ENCODE measurements around the gene EXPH5. TPM values are rescaled to one million over a fixed set of nuclear protein-coding genes. Genes with fewer than 3 reads are reported as not detected.

Gene EXPH5
- total and polyA plus RNA-seq, 4 donors, result 0.84 to 8.2 (median 2.2) TPM

- Histone ChIP-seq H3K9me3 (ENCODE audit: control insufficient read depth, insufficient read depth, low read length) (no peaks in the 10 kb centered on the region), H3K4me1 (ENCODE audit: control insufficient read depth, insufficient read depth, low read length) (no peaks in the 10 kb centered on the region), H3K4me3 (ENCODE audit: low read depth, low read length) (no peak overlapping the region), H3K27ac (ENCODE audit: low read depth, low read length) (no peak overlapping the region), H3K36me3 (ENCODE audit: control insufficient read depth, insufficient read depth, low read length) (no peaks in the 10 kb centered on the region), H3K27me3 (ENCODE audit: control insufficient read depth, insufficient read depth, low read length) (no peaks in the 10 kb centered on the region)
- DNase-seq (ENCODE audit: low read depth in 4 of 6, low spot score in 6 of 6), result no peak
- WGBS (ENCODE audit: insufficient coverage), result 100% methylated on average over 1 of the region's 2 CpGs
These were observed 59.2 kb downstream of the EXPH5 start for GRCh38 chr11:108534274-108534882.

DNA sequence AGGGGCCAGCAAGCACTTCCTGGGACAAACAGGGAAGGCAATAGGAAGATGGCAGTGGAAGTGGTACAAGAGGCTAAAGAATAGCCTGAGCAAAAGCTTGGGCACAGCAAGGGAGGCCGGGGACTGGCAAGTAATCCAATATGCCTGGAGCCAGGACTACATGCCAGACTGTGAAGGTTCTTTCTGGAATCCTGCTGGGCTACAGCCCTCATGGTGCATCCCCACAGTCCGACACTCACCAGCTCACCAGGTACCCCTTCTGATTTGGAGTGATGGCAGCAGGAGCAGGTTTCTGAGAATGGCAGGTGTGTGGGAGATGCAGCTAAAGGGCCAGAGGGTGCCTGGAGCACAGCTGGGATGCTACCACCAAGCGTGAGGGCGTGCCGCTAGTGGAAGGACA lies 63.1 kb downstream of the EXPH5 start:
- H3K4me1 ChIP-seq (ENCODE audit: control insufficient read depth, insufficient read depth, low read length), result no peaks in the 10 kb centered on the region
- H3K4me3 ChIP-seq (ENCODE audit: low read depth, low read length), result no peak overlapping the region
- no peaks in the 10 kb centered on the region for H3K36me3 ChIP-seq (ENCODE audit: control insufficient read depth, insufficient read depth, low read length)
- H3K9me3 ChIP-seq (ENCODE audit: control insufficient read depth, insufficient read depth, low read length), result no peaks in the 10 kb centered on the region
- no peaks in the 10 kb centered on the region for H3K27me3 ChIP-seq (ENCODE audit: control insufficient read depth, insufficient read depth, low read length)
- no peak for DNase-seq (ENCODE audit: low read depth in 4 of 6, low spot score in 6 of 6)
- WGBS (ENCODE audit: insufficient coverage), result 94% methylated on average over 5 of the region's 5 CpGs
- no peak overlapping the region for H3K27ac ChIP-seq (ENCODE audit: low read depth, low read length)

DNA sequence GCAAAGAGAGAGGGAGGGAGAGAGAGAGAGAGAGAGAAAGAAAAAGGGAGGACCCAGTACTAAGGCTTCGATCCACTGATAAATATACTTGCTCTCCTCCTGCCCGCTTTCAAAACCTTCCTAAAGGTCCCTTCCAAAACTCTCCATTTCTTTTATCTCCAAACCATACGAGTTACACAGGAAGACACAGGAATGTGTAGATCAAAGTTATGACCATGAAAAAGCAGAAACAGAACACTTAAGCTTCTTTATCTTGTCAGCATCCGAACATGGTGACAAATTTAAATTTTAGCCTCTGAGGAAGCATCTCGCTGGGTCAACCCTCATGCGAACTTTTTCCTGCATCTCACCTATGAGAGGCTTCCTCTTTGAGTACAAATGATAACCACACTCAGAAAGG lies 66.2 kb downstream of the EXPH5 start:
- no peaks in the 10 kb centered on the region for H3K4me1 ChIP-seq (ENCODE audit: control insufficient read depth, insufficient read depth, low read length)
- no peaks in the 10 kb centered on the region for H3K9me3 ChIP-seq (ENCODE audit: control insufficient read depth, insufficient read depth, low read length)
- H3K4me3 ChIP-seq (ENCODE audit: low read depth, low read length), result no peak overlapping the region
- H3K27ac ChIP-seq (ENCODE audit: low read depth, low read length), result no peak overlapping the region
- no peaks in the 10 kb centered on the region for H3K27me3 ChIP-seq (ENCODE audit: control insufficient read depth, insufficient read depth, low read length)
- no peak for DNase-seq (ENCODE audit: low read depth in 4 of 6, low spot score in 6 of 6)
- no peaks in the 10 kb centered on the region for H3K36me3 ChIP-seq (ENCODE audit: control insufficient read depth, insufficient read depth, low read length)
- 91% methylated on average over 4 of the region's 6 CpGs for WGBS (ENCODE audit: insufficient coverage)

DNA sequence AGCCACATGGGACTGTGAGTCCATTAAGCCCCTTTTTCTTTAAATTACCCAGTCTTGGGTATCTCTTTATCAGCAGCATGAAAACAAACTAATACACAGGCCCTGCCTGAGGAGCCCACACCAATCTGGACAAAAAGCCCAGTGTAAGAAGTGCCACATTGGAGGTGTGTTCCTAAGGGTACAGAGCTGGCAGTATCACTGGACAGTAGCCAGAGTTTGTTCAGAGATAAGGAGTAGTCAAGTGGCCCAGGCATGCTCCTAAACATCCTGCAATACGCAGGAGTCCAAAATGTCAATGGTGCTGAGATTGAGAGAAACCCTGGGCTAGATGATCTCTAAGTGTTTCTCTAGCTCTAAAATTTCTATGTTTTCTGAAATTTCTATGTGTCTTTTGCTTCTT lies 68.4 kb downstream of the EXPH5 start:
- Histone ChIP-seq H3K36me3 (ENCODE audit: control insufficient read depth, insufficient read depth, low read length) (no peaks in the 10 kb centered on the region), H3K4me3 (ENCODE audit: low read depth, low read length) (no peak overlapping the region), H3K4me1 (ENCODE audit: control insufficient read depth, insufficient read depth, low read length) (no peaks in the 10 kb centered on the region), H3K27me3 (ENCODE audit: control insufficient read depth, insufficient read depth, low read length) (no peaks in the 10 kb centered on the region), H3K27ac (ENCODE audit: low read depth, low read length) (no peak overlapping the region), H3K9me3 (ENCODE audit: control insufficient read depth, insufficient read depth, low read length) (no peaks in the 10 kb centered on the region)
- 100% methylated on average over 1 of the region's 1 CpG for WGBS (ENCODE audit: insufficient coverage)
- no peak for DNase-seq (ENCODE audit: low read depth in 4 of 6, low spot score in 6 of 6)

DNA sequence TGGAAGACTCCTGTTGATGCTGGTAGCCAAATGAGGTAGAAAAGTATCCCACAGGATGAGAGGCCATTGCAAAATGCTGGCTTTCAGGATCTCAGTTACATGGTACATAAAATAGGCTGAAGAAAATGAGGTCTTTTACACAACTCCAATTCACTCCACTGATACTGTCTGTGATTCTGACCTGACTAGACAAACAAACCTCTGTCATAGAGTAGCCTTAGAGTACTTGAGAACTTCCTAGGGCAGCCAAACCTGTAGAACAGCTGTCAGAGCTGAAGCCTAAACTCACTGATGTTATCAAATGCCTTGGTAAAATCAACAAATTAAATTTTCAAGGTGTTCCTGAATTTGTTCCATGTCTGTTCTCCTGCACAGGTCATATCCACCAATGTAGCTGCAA lies 69.1 kb downstream of the EXPH5 start:
- DNase-seq (ENCODE audit: low read depth in 4 of 6, low spot score in 6 of 6), result no peak
- Histone ChIP-seq H3K36me3 (ENCODE audit: control insufficient read depth, insufficient read depth, low read length) (no peaks in the 10 kb centered on the region), H3K27ac (ENCODE audit: low read depth, low read length) (no peak overlapping the region), H3K9me3 (ENCODE audit: control insufficient read depth, insufficient read depth, low read length) (no peaks in the 10 kb centered on the region), H3K27me3 (ENCODE audit: control insufficient read depth, insufficient read depth, low read length) (no peaks in the 10 kb centered on the region), H3K4me3 (ENCODE audit: low read depth, low read length) (no peak overlapping the region), H3K4me1 (ENCODE audit: control insufficient read depth, insufficient read depth, low read length) (no peaks in the 10 kb centered on the region)

GRCh38 chr11:108522318-108522717 lies 71.2 kb downstream of the EXPH5 start:
- Histone ChIP-seq H3K4me3 (ENCODE audit: low read depth, low read length) (no peak overlapping the region), H3K4me1 (ENCODE audit: control insufficient read depth, insufficient read depth, low read length) (no peaks in the 10 kb centered on the region), H3K27me3 (ENCODE audit: control insufficient read depth, insufficient read depth, low read length) (no peaks in the 10 kb centered on the region), H3K27ac (ENCODE audit: low read depth, low read length) (no peak overlapping the region), H3K36me3 (ENCODE audit: control insufficient read depth, insufficient read depth, low read length) (no peaks in the 10 kb centered on the region), H3K9me3 (ENCODE audit: control insufficient read depth, insufficient read depth, low read length) (no peaks in the 10 kb centered on the region)
- no CpG with 5 or more reads among the region's 1 CpG for WGBS (ENCODE audit: insufficient coverage)
- DNase-seq (ENCODE audit: low read depth in 4 of 6, low spot score in 6 of 6), result no peak

DNA sequence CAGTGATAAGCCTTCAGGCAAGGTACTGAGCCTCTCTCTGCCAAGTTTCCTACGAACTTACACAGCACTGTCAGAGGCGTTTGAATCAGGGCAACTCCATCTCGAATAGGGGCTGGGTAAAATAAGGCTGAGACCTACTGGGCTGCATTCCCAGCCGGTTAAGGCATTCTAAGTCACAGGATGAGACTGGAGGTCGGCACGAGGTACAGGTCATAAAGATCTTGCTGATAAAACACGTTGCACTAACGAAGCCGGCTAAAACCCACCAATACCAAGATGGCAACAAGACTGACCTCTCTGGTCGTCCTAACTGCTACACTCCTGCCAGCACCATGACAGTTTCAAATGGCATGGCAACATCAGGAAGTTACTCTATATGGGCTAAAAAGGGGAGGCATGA lies 75.0 kb downstream of the EXPH5 start:
- Histone ChIP-seq H3K36me3 (ENCODE audit: control insufficient read depth, insufficient read depth, low read length) (no peaks in the 10 kb centered on the region), H3K4me3 (ENCODE audit: low read depth, low read length) (no peak overlapping the region), H3K9me3 (ENCODE audit: control insufficient read depth, insufficient read depth, low read length) (no peaks in the 10 kb centered on the region), H3K4me1 (ENCODE audit: control insufficient read depth, insufficient read depth, low read length) (no peaks in the 10 kb centered on the region), H3K27ac (ENCODE audit: low read depth, low read length) (no peak overlapping the region), H3K27me3 (ENCODE audit: control insufficient read depth, insufficient read depth, low read length) (no peaks in the 10 kb centered on the region)
- no peak for DNase-seq (ENCODE audit: low read depth in 4 of 6, low spot score in 6 of 6)
- WGBS (ENCODE audit: insufficient coverage), result 90% methylated on average over 10 of the region's 10 CpGs

DNA sequence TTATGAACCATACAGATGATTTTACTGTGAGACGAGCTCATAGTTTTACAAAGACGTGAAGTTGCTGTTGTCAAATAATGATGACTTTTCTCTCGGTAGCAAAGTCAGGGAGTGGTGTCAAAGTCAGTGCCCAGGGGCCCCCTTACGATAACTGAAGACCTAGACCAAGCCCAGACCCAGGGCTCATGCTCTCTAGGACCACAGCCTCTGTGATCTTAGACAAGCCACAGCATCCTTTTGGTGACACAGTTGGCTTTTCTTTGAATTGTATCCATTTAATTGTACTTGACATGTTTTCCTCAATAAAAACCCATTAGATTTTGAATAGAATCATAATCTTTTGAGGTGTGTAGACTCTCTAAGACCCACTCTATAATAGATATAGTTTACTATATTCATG lies 77.4 kb downstream of the EXPH5 start:
- DNase-seq (ENCODE audit: low read depth in 4 of 6, low spot score in 6 of 6), result no peak
- Histone ChIP-seq H3K4me1 (ENCODE audit: control insufficient read depth, insufficient read depth, low read length) (no peaks in the 10 kb centered on the region), H3K4me3 (ENCODE audit: low read depth, low read length) (no peak overlapping the region), H3K27me3 (ENCODE audit: control insufficient read depth, insufficient read depth, low read length) (no peaks in the 10 kb centered on the region), H3K36me3 (ENCODE audit: control insufficient read depth, insufficient read depth, low read length) (no peaks in the 10 kb centered on the region), H3K9me3 (ENCODE audit: control insufficient read depth, insufficient read depth, low read length) (no peaks in the 10 kb centered on the region), H3K27ac (ENCODE audit: low read depth, low read length) (no peak overlapping the region)
- 95% methylated on average over 4 of the region's 4 CpGs for WGBS (ENCODE audit: insufficient coverage)

DNA sequence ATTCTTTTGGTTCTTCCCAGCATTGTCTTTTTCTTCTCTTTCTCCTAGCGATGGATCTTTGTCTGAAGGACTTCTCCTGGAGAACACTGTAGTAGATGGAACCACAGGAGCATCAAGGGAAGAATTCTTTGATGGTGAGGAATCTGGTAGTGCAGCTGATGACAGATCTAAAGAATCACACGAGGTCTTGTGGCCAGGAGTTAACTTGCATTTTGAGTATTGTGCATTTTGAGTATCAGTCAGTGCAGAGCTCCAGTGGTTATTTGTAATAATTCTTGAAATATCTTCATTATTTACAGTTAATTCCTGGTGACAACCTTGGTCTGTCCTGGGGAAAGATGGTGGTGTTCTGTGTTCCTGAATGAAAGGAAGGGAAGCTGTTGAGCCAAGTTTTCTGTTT lies 80.9 kb downstream of the EXPH5 start:
- H3K9me3 ChIP-seq (ENCODE audit: control insufficient read depth, insufficient read depth, low read length), result no peaks in the 10 kb centered on the region
- H3K36me3 ChIP-seq (ENCODE audit: control insufficient read depth, insufficient read depth, low read length), result no peaks in the 10 kb centered on the region
- no peak for DNase-seq (ENCODE audit: low read depth in 4 of 6, low spot score in 6 of 6)
- no peaks in the 10 kb centered on the region for H3K27me3 ChIP-seq (ENCODE audit: control insufficient read depth, insufficient read depth, low read length)
- H3K4me3 ChIP-seq (ENCODE audit: low read depth, low read length), result no peak overlapping the region
- WGBS (ENCODE audit: insufficient coverage), result 67% methylated on average over 1 of the region's 2 CpGs
- no peaks in the 10 kb centered on the region for H3K4me1 ChIP-seq (ENCODE audit: control insufficient read depth, insufficient read depth, low read length)
- H3K27ac ChIP-seq (ENCODE audit: low read depth, low read length), result no peak overlapping the region

GRCh38 chr11:108511851-108512474 lies 81.6 kb downstream of the EXPH5 start:
- no peak for DNase-seq (ENCODE audit: low read depth in 4 of 6, low spot score in 6 of 6)
- no peaks in the 10 kb centered on the region for H3K4me1 ChIP-seq (ENCODE audit: control insufficient read depth, insufficient read depth, low read length)
- no peak overlapping the region for H3K4me3 ChIP-seq (ENCODE audit: low read depth, low read length)
- no peaks in the 10 kb centered on the region for H3K36me3 ChIP-seq (ENCODE audit: control insufficient read depth, insufficient read depth, low read length)
- no peak overlapping the region for H3K27ac ChIP-seq (ENCODE audit: low read depth, low read length)
- no peaks in the 10 kb centered on the region for H3K27me3 ChIP-seq (ENCODE audit: control insufficient read depth, insufficient read depth, low read length)
- no peaks in the 10 kb centered on the region for H3K9me3 ChIP-seq (ENCODE audit: control insufficient read depth, insufficient read depth, low read length)
- no CpG with 5 or more reads among the region's 2 CpGs for WGBS (ENCODE audit: insufficient coverage)

Measured in spinal cord (tissue), 10 donors.